WTC11 (cell line): Measurements from ENCODE around the gene TTC36.
"Not testable (repeated sequence)": the region's sequence is repeated elsewhere in the genome, so short reads cannot be mapped to it uniquely, and the experiment has no call there.

Experiments
- TF ChIP-seq, protein P1 (sequence below): fragments of 200-600 bp; IDR thresholded peaks from 2 replicates; pipeline ENCODE4 v1.8.0; 2022; ENCODE audit warnings: antibody characterized with exemption
- TF ChIP-seq, protein P2 (sequence below): fragments of 250-450 bp; sonication (Bioruptor Pico); IDR thresholded peaks from 2 replicates; pipeline ENCODE4 v1.9.0; 2021; ENCODE audit warnings: mild to moderate bottlenecking

GRCh38 chr11:118571701-118572060, 44.4 kb downstream of the TTC36 start:
- TF ChIP-seq, protein P1, sequence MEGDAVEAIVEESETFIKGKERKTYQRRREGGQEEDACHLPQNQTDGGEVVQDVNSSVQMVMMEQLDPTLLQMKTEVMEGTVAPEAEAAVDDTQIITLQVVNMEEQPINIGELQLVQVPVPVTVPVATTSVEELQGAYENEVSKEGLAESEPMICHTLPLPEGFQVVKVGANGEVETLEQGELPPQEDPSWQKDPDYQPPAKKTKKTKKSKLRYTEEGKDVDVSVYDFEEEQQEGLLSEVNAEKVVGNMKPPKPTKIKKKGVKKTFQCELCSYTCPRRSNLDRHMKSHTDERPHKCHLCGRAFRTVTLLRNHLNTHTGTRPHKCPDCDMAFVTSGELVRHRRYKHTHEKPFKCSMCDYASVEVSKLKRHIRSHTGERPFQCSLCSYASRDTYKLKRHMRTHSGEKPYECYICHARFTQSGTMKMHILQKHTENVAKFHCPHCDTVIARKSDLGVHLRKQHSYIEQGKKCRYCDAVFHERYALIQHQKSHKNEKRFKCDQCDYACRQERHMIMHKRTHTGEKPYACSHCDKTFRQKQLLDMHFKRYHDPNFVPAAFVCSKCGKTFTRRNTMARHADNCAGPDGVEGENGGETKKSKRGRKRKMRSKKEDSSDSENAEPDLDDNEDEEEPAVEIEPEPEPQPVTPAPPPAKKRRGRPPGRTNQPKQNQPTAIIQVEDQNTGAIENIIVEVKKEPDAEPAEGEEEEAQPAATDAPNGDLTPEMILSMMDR = not testable (repeated sequence)
- TF ChIP-seq, protein P2, sequence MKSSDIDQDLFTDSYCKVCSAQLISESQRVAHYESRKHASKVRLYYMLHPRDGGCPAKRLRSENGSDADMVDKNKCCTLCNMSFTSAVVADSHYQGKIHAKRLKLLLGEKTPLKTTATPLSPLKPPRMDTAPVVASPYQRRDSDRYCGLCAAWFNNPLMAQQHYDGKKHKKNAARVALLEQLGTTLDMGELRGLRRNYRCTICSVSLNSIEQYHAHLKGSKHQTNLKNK = not testable (repeated sequence)
